ENCODE measurements around the gene AKR1C1. TPM values are rescaled to one million over a fixed set of nuclear protein-coding genes. Genes with fewer than 3 reads are reported as not detected.
A peak's percentile ranks its signal among the peaks of the same experiment; 100 is the strongest.
"Not testable (repeated sequence)": the region's sequence is repeated elsewhere in the genome, so short reads cannot be mapped to it uniquely, and the experiment has no call there.

Gene AKR1C1
- total and polyA plus RNA-seq, 4 donors: 20.2 to 60.3 (median 54.6) TPM

DNA sequence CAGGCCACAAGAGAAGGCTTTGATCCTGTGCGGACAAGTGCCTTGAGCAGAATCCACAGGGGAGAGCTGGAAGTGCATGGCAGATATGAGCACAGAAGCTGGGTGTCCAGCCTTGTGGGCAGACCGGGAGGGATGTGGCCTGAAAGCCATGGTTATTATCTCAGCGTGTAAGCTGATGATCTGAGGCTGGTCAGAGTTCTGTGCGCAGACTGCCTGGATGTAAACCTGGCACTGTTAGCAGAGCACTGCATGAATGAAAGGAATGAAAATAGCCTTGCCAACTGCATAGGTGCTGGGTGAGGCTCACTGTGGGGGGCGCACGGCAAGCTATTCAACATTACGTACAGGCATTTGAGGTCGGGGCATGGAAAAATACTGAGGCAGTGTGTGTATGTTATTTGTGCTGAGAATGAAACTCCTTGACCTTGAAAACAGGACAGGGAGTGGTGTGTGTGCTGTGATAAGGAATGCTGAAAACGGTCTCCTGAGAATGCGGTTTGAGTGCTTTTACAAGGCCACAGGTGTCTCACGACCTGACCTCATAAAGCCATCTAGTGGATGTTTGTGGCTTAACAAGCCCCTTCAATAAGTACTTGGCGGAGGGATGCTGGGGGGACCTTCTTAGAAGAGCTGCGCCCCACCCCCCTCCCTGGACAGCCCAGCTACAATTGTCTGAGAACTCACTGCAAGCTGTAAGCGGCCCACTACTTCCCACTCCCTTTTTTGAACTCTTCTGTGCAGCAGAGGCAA is 18.7 kb downstream of the AKR1C1 start:
- DNase-seq (ENCODE audit: low read depth in 4 of 6, low spot score in 6 of 6): peak in 1 of 6 donors; percentile 30
- 66% methylated on average over 12 of the region's 14 CpGs for WGBS (ENCODE audit: insufficient coverage)
- Histone ChIP-seq H3K9me3 (ENCODE audit: control insufficient read depth, insufficient read depth, low read length) (no peaks in the 10 kb centered on the region), H3K4me1 (ENCODE audit: control insufficient read depth, insufficient read depth, low read length) (no peaks in the 10 kb centered on the region), H3K4me3 (ENCODE audit: low read depth, low read length) (no peak overlapping the region), H3K27me3 (ENCODE audit: control insufficient read depth, insufficient read depth, low read length) (no peaks in the 10 kb centered on the region), H3K36me3 (ENCODE audit: control insufficient read depth, insufficient read depth, low read length) (no peaks in the 10 kb centered on the region), H3K27ac (ENCODE audit: low read depth, low read length) (no peak overlapping the region)

DNA sequence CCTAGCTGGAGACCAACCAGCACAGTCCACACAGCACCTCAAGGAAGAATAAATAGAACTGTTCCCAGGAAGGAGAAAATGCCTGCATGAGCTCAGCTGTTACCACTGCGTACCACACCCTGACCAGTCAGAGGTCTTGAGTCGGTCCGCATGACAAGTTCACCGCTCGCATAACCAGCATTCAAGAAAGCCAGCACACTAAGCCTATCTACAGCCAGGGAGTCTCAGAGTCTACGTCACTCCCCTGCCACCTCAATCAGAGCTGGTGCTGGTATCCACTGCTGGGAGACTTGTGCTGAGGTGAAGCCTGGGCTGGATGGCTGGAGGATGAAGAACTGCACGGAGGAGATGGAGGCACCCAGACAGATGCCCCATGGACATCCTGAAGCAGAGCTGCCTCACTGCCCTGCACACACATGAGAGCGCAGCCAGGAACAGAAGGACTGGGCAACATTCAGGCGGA is 19.6 kb downstream of the AKR1C1 start:
- H3K36me3 ChIP-seq (ENCODE audit: control insufficient read depth, insufficient read depth, low read length): no peaks in the 10 kb centered on the region
- H3K4me3 ChIP-seq (ENCODE audit: low read depth, low read length): no peak overlapping the region
- no peak for DNase-seq (ENCODE audit: low read depth in 4 of 6, low spot score in 6 of 6)
- no peaks in the 10 kb centered on the region for H3K9me3 ChIP-seq (ENCODE audit: control insufficient read depth, insufficient read depth, low read length)
- H3K27ac ChIP-seq (ENCODE audit: low read depth, low read length): no peak overlapping the region
- WGBS (ENCODE audit: insufficient coverage): 99% methylated on average over 7 of the region's 9 CpGs
- H3K27me3 ChIP-seq (ENCODE audit: control insufficient read depth, insufficient read depth, low read length): no peaks in the 10 kb centered on the region
- no peaks in the 10 kb centered on the region for H3K4me1 ChIP-seq (ENCODE audit: control insufficient read depth, insufficient read depth, low read length)

DNA sequence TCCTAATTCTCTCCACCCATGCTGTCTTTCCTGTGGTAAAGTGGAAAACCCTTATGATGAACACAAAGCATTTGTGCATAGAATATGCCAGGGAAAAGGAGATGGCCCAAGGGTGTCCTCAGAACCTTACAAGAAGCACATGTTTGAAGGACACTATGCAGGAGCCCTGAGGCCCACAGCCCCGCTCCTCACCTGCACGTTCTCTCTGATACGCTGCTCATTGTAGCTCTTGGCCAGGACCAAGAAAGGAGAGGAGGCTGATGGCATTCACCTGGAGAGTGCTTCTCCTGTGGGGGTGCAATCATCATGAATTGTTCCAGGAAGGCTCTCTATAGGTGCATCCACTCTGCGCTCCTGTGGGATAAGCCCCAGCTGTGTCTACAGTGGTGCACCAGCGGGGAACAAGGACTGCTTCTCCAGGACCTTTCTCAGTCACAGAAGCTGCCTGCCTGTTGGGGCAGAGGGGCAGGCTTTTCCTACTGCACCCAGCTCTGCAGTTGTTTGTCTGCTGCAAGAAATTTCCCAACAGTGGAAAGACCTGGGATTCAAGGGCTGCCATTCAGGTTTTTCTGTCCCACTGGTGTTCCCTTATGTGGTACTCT is 20.5 kb downstream of the AKR1C1 start:
- no peak overlapping the region for H3K4me3 ChIP-seq (ENCODE audit: low read depth, low read length)
- DNase-seq (ENCODE audit: low read depth in 4 of 6, low spot score in 6 of 6): no peak
- H3K27me3 ChIP-seq (ENCODE audit: control insufficient read depth, insufficient read depth, low read length): no peaks in the 10 kb centered on the region
- H3K36me3 ChIP-seq (ENCODE audit: control insufficient read depth, insufficient read depth, low read length): no peaks in the 10 kb centered on the region
- H3K4me1 ChIP-seq (ENCODE audit: control insufficient read depth, insufficient read depth, low read length): no peaks in the 10 kb centered on the region
- H3K9me3 ChIP-seq (ENCODE audit: control insufficient read depth, insufficient read depth, low read length): no peaks in the 10 kb centered on the region
- no peak overlapping the region for H3K27ac ChIP-seq (ENCODE audit: low read depth, low read length)
- WGBS (ENCODE audit: insufficient coverage): 98% methylated on average over 5 of the region's 5 CpGs

DNA sequence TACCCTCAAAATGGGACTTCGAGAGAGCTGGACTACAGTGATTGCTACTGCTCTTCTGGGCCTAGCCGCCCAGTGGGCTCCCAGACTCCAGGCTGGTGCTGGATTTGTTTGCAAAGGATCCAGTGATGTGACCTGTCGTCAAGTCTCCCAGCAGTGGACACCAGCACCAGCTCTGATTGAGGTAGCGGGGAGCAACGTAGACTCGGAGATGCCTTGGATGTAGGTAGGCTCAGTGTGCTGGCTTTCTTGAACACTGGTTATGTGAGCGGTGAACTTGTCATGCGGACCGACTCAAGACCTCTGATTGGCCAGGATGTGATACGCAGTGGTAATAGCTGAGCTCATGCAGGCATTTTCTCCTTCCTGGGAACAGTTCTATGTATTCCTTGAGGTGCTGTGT is 21.0 kb downstream of the AKR1C1 start:
- WGBS (ENCODE audit: insufficient coverage): 94% methylated on average over 9 of the region's 10 CpGs
- Histone ChIP-seq H3K36me3 (ENCODE audit: control insufficient read depth, insufficient read depth, low read length) (no peaks in the 10 kb centered on the region), H3K4me3 (ENCODE audit: low read depth, low read length) (no peak overlapping the region), H3K9me3 (ENCODE audit: control insufficient read depth, insufficient read depth, low read length) (no peaks in the 10 kb centered on the region), H3K4me1 (ENCODE audit: control insufficient read depth, insufficient read depth, low read length) (no peaks in the 10 kb centered on the region), H3K27me3 (ENCODE audit: control insufficient read depth, insufficient read depth, low read length) (no peaks in the 10 kb centered on the region), H3K27ac (ENCODE audit: low read depth, low read length) (no peak overlapping the region)
- no peak for DNase-seq (ENCODE audit: low read depth in 4 of 6, low spot score in 6 of 6)

DNA sequence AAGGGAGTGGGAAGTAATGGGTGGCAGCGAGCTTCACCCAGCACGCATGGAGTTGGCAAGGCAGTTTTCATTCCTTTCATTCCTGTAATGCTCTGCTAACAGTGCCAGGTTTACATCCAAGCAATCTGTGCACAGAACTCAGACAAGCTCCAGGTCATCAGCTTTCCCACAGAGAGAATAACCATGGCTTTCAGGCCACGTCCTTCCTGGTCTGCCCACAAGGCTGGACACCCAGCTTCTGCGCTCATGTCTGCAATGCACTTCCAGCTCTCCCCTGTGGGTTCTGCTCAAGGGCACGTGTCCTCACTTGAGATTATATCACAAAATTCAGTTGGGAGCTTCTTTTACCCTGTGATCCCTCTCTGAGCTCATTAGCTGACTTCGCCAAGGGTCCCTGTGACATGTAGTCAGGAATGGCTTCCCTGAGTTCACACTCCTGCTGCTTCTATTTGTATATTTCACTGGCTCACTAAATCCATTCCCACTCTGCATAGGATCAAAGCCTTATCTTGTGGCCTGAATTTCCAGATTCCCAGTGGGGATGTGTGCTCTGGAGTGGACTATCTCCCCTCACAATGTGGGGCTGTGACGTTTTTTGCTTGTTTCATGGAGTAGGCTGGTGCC is 21.9 kb downstream of the AKR1C1 start:
- Histone ChIP-seq H3K9me3 (ENCODE audit: control insufficient read depth, insufficient read depth, low read length) (no peaks in the 10 kb centered on the region), H3K36me3 (ENCODE audit: control insufficient read depth, insufficient read depth, low read length) (no peaks in the 10 kb centered on the region), H3K27ac (ENCODE audit: low read depth, low read length) (no peak overlapping the region), H3K4me1 (ENCODE audit: control insufficient read depth, insufficient read depth, low read length) (no peaks in the 10 kb centered on the region), H3K27me3 (ENCODE audit: control insufficient read depth, insufficient read depth, low read length) (no peaks in the 10 kb centered on the region), H3K4me3 (ENCODE audit: low read depth, low read length) (no peak overlapping the region)
- 67% methylated on average over 4 of the region's 7 CpGs for WGBS (ENCODE audit: insufficient coverage)
- no peak for DNase-seq (ENCODE audit: low read depth in 4 of 6, low spot score in 6 of 6)

DNA sequence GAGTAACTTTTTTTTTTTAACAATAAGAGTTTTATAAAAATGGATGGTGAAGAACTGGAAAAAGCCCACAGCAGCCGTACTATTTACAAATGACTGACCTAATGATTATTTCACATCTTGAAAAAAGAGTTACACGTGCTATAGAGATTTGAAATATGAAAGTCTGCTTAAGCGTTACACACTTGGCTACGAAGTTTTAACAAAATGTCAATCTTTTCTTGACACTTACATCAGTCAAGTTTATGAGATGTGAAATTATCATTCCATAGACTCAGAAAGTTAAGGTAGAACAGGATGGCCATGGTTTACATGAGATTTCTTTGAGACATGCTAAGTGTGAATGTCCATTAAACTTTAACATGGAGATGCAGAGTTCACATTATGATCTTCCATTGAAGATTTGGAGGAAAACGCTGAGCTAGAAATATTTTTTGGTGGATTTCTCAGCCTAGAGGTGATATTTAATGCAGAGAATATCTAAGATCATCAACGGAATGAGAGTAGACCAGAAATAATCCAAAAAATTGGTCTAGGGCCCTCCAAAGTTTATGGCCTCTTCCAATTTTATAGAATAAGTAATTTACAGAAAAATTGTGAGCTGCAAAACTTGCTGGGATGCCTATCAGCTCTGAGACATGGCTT is 24.9 kb downstream of the AKR1C1 start:
- not testable (repeated sequence) for DNase-seq (ENCODE audit: low read depth in 4 of 6, low spot score in 6 of 6); H3K4me3 ChIP-seq (ENCODE audit: low read depth, low read length); H3K27ac ChIP-seq (ENCODE audit: low read depth, low read length); H3K9me3 ChIP-seq (ENCODE audit: control insufficient read depth, insufficient read depth, low read length); H3K27me3 ChIP-seq (ENCODE audit: control insufficient read depth, insufficient read depth, low read length); H3K36me3 ChIP-seq (ENCODE audit: control insufficient read depth, insufficient read depth, low read length); H3K4me1 ChIP-seq (ENCODE audit: control insufficient read depth, insufficient read depth, low read length)
- WGBS (ENCODE audit: insufficient coverage): no CpG with 5 or more reads among the region's 6 CpGs

DNA sequence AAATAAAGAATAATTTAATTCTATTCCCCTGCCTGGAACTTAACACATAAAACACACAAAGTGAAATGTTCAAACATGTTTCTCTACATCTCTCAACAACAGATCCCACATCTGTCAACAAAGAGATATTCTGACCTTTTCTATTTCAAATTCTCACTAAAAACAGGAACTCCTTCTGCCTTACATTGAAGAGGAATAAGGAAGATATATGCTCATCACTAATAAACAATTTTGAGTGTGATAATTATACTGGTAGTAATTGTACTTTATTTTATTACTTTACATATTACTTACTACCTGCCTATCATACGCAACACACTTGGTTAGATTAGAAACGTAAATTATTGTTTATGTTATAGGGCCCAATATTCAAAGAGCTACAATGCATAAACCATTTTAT is 27.0 kb downstream of the AKR1C1 start:
- no peaks in the 10 kb centered on the region for H3K36me3 ChIP-seq (ENCODE audit: control insufficient read depth, insufficient read depth, low read length)
- no peaks in the 10 kb centered on the region for H3K9me3 ChIP-seq (ENCODE audit: control insufficient read depth, insufficient read depth, low read length)
- no peaks in the 10 kb centered on the region for H3K27me3 ChIP-seq (ENCODE audit: control insufficient read depth, insufficient read depth, low read length)
- no peaks in the 10 kb centered on the region for H3K4me1 ChIP-seq (ENCODE audit: control insufficient read depth, insufficient read depth, low read length)
- no CpG with 5 or more reads among the region's 2 CpGs for WGBS (ENCODE audit: insufficient coverage)
- no peak for DNase-seq (ENCODE audit: low read depth in 4 of 6, low spot score in 6 of 6)
- no peak overlapping the region for H3K27ac ChIP-seq (ENCODE audit: low read depth, low read length)
- H3K4me3 ChIP-seq (ENCODE audit: low read depth, low read length): no peak overlapping the region

DNA sequence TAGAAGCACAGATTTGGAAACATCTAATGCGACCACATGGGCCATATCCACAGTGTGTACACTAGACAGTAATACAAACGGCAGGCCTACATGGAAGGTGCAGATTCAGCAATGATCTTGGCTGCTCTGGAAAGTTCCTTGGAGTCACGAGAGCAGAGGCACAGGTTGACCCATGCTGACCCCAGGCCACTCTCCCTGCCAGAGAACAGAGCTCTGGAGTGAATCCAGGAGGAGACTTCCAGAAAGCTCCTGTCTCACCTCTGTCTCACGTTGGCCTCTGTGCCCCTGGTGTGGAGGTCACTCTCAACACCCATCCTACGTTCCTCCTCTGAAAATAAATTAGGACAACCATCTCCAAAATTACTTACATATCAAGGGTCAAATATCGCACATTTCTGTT is 28.2 kb downstream of the AKR1C1 start:
- H3K4me1 ChIP-seq (ENCODE audit: control insufficient read depth, insufficient read depth, low read length); H3K27ac ChIP-seq (ENCODE audit: low read depth, low read length); H3K27me3 ChIP-seq (ENCODE audit: control insufficient read depth, insufficient read depth, low read length); H3K9me3 ChIP-seq (ENCODE audit: control insufficient read depth, insufficient read depth, low read length); DNase-seq (ENCODE audit: low read depth in 4 of 6, low spot score in 6 of 6); H3K4me3 ChIP-seq (ENCODE audit: low read depth, low read length); H3K36me3 ChIP-seq (ENCODE audit: control insufficient read depth, insufficient read depth, low read length): not testable (repeated sequence)
- WGBS (ENCODE audit: insufficient coverage): no CpG with 5 or more reads among the region's 6 CpGs

DNA sequence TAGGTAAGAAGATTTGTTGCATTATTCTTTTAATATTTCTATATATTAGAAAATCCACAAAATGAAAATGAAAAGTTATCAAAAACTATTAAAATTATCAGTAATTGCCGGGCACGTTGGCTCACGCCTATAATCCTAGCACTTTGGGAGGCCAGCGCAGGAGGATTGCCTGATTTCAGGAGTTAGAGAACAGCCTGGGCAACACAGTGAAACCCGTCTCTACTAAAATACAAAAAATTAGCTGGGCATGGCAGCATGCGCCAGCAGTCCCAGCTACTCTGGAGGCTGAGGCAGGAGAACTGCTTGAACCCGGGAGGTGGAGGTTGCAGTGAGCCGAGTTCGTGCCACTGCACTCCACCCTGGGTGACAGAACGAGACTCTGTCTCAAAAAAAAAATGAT is 29.3 kb downstream of the AKR1C1 start:
- not testable (repeated sequence) for H3K27me3 ChIP-seq (ENCODE audit: control insufficient read depth, insufficient read depth, low read length); H3K27ac ChIP-seq (ENCODE audit: low read depth, low read length); H3K36me3 ChIP-seq (ENCODE audit: control insufficient read depth, insufficient read depth, low read length); H3K9me3 ChIP-seq (ENCODE audit: control insufficient read depth, insufficient read depth, low read length); DNase-seq (ENCODE audit: low read depth in 4 of 6, low spot score in 6 of 6); H3K4me3 ChIP-seq (ENCODE audit: low read depth, low read length); H3K4me1 ChIP-seq (ENCODE audit: control insufficient read depth, insufficient read depth, low read length)
- WGBS (ENCODE audit: insufficient coverage): 100% methylated on average over 8 of the region's 10 CpGs
